Ishikawa (cell line): ENCODE results near the gene MRGPRF.

ENCODE experiments used
- CEBPB ChIP-seq: IDR thresholded peaks from 2 replicates; pipeline ENCODE4 v1.6.1; 2012
- CREB1 ChIP-seq: IDR thresholded peaks from 2 replicates; pipeline ENCODE4 v1.6.1; 2012; ENCODE audit warnings: low read depth
- EGR1 ChIP-seq: IDR thresholded peaks from 2 replicates; pipeline ENCODE4 v1.6.1; 2012
- EP300 ChIP-seq: IDR thresholded peaks from 2 replicates; pipeline ENCODE4 v1.6.1; 2012; ENCODE audit warnings: borderline replicate concordance
- FOXM1 ChIP-seq: IDR thresholded peaks from 2 replicates; pipeline ENCODE4 v1.6.1; 2012; ENCODE audit warnings: low read depth, borderline replicate concordance
- NFIC ChIP-seq: IDR thresholded peaks from 2 replicates; pipeline ENCODE4 v1.6.1; 2012
- RAD21 ChIP-seq: IDR thresholded peaks from 2 replicates; pipeline ENCODE4 v1.6.1; 2012; ENCODE audit warnings: low read depth
- TAF1 ChIP-seq: IDR thresholded peaks from 2 replicates; pipeline ENCODE4 v1.6.1; 2012; ENCODE audit warnings: low read depth, mild to moderate bottlenecking
- TCF12 ChIP-seq: IDR thresholded peaks from 2 replicates; pipeline ENCODE4 v1.6.1; 2012; ENCODE audit warnings: low read depth
- TEAD4 ChIP-seq: IDR thresholded peaks from 2 replicates; pipeline ENCODE4 v1.6.1; 2012
- YY1 ChIP-seq: IDR thresholded peaks from 2 replicates; pipeline ENCODE4 v1.6.1; 2012; ENCODE audit warnings: low read depth
- TF ChIP-seq, protein P1 (sequence below): IDR thresholded peaks from 2 replicates; pipeline ENCODE4 v1.6.1; 2012; ENCODE audit warnings: low read depth, mild to moderate bottlenecking
- TF ChIP-seq, protein P2 (sequence below): IDR thresholded peaks from 2 replicates; pipeline ENCODE4 v1.6.1; 2012
- TF ChIP-seq, protein P3 (sequence below): IDR thresholded peaks from 2 replicates; pipeline ENCODE4 v1.6.1; 2012

- TF ChIP-seq CREB1, result no peak
- TF ChIP-seq FOXM1, result no peak
- TF ChIP-seq EP300, result no peak
- no peak for TF ChIP-seq CEBPB
- TF ChIP-seq, protein P1, sequence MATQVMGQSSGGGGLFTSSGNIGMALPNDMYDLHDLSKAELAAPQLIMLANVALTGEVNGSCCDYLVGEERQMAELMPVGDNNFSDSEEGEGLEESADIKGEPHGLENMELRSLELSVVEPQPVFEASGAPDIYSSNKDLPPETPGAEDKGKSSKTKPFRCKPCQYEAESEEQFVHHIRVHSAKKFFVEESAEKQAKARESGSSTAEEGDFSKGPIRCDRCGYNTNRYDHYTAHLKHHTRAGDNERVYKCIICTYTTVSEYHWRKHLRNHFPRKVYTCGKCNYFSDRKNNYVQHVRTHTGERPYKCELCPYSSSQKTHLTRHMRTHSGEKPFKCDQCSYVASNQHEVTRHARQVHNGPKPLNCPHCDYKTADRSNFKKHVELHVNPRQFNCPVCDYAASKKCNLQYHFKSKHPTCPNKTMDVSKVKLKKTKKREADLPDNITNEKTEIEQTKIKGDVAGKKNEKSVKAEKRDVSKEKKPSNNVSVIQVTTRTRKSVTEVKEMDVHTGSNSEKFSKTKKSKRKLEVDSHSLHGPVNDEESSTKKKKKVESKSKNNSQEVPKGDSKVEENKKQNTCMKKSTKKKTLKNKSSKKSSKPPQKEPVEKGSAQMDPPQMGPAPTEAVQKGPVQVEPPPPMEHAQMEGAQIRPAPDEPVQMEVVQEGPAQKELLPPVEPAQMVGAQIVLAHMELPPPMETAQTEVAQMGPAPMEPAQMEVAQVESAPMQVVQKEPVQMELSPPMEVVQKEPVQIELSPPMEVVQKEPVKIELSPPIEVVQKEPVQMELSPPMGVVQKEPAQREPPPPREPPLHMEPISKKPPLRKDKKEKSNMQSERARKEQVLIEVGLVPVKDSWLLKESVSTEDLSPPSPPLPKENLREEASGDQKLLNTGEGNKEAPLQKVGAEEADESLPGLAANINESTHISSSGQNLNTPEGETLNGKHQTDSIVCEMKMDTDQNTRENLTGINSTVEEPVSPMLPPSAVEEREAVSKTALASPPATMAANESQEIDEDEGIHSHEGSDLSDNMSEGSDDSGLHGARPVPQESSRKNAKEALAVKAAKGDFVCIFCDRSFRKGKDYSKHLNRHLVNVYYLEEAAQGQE, result no peak
- TF ChIP-seq TCF12, result no peak
- no peak for TF ChIP-seq TAF1
- TF ChIP-seq YY1, result no peak
- TF ChIP-seq, protein P2, sequence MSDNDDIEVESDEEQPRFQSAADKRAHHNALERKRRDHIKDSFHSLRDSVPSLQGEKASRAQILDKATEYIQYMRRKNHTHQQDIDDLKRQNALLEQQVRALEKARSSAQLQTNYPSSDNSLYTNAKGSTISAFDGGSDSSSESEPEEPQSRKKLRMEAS, result no peak
- no peak for TF ChIP-seq EGR1
- TF ChIP-seq TEAD4, result no peak
- TF ChIP-seq RAD21, result no peak
- TF ChIP-seq, protein P3, sequence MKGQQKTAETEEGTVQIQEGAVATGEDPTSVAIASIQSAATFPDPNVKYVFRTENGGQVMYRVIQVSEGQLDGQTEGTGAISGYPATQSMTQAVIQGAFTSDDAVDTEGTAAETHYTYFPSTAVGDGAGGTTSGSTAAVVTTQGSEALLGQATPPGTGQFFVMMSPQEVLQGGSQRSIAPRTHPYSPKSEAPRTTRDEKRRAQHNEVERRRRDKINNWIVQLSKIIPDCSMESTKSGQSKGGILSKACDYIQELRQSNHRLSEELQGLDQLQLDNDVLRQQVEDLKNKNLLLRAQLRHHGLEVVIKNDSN, result no peak
- TF ChIP-seq NFIC, result no peak
Observed at GRCh38 chr11:68990995-68991780, 21.9 kb downstream of the MRGPRF start.
